Natural killer cell (primary cell): ENCODE results near the gene USH2A. TPM values are rescaled to one million over a fixed set of nuclear protein-coding genes. Genes with fewer than 3 reads are reported as not detected.

ENCODE experiments used
- ATAC-seq, 3 donors: fragments of 150-1000 bp in 2 of 3; fragments of 200-7000 bp in 1 of 3; cut with Tn5 transposase; 1 replicate in 1 of 3; 2 replicates in 2 of 3; pipeline ENCODE4 v1.10.0; 2021; ENCODE audit warnings: mild to moderate bottlenecking in 2 of 3, moderate library complexity in 2 of 3
- DNase-seq, 2 donors: peaks; one replicate each; pipeline versions ENCODE4 v3.0.0 to v3.0.0-alpha.2; 2013 to 2021; ENCODE audit warnings: mixed read lengths in 1 of 2
- H3K27ac ChIP-seq: one replicate; pipeline ENCODE4 v1.5.1; 2013; ENCODE audit warnings: mild to moderate bottlenecking, low read length
- H3K27me3 ChIP-seq: one replicate; pipeline ENCODE4 v1.6.1; 2013; ENCODE audit warnings: low read length; ENCODE audit not compliant: control insufficient read depth, insufficient read depth
- H3K36me3 ChIP-seq: one replicate; pipeline ENCODE4 v1.6.1; 2013; ENCODE audit warnings: low read length; ENCODE audit not compliant: control insufficient read depth, insufficient read depth
- H3K4me1 ChIP-seq: one replicate; pipeline ENCODE4 v1.6.1; 2013; ENCODE audit warnings: low read length; ENCODE audit not compliant: control insufficient read depth, insufficient read depth
- H3K4me3 ChIP-seq: one replicate; pipeline ENCODE4 v1.5.1; 2013; ENCODE audit warnings: low read length
- H3K9me3 ChIP-seq: one replicate; pipeline ENCODE4 v1.6.1; 2013; ENCODE audit warnings: low read length; ENCODE audit not compliant: control insufficient read depth, insufficient read depth
- H3K27ac Mint-ChIP-seq, 2 donors: one replicate each; pipeline ENCODE4 v1.8.0; 2022; ENCODE audit warnings: mild to moderate bottlenecking in 2 of 2, mixed read lengths in 2 of 2, moderate library complexity in 1 of 2
- H3K27me3 Mint-ChIP-seq, 2 donors: one replicate each; pipeline ENCODE4 v1.8.0; 2022; ENCODE audit warnings: low read depth in 2 of 2, mixed read lengths in 2 of 2
- H3K36me3 Mint-ChIP-seq: one replicate; pipeline ENCODE4 v1.8.0; 2022; ENCODE audit warnings: mixed read lengths
- H3K4me1 Mint-ChIP-seq, 2 donors: one replicate each; pipeline ENCODE4 v1.8.0; 2022; ENCODE audit warnings: mixed read lengths in 2 of 2
- H3K4me3 Mint-ChIP-seq: one replicate; pipeline ENCODE4 v1.8.0; 2022; ENCODE audit warnings: mild to moderate bottlenecking, moderate library complexity, mixed read lengths
- H3K9me3 Mint-ChIP-seq, 2 donors: one replicate each; pipeline ENCODE4 v1.8.0; 2022; ENCODE audit warnings: mixed read lengths in 2 of 2
- CTCF ChIP-seq: fragments of 200-600 bp; IDR thresholded peaks from one replicate; pipeline ENCODE4 v1.8.0; 2022; ENCODE audit warnings: antibody characterized with exemption
- WGBS: methylation state at CpG from one replicate; pipeline ENCODE4 v1.1.7; 2013; ENCODE audit warnings: missing lambda C conversion rate; ENCODE audit not compliant: insufficient coverage; 5-methylcytosine and 5-hydroxymethylcytosine counted together
- intact Hi-C: fragments of 100-400 bp; cut with micrococcal nuclease; formaldehyde crosslinking; loops from one replicate; pipeline ENCODE4 v1.14.2; 2022
- total RNA-seq, 4 donors: library from RNA; stranded (reverse); fragments of 120-200 nt in 1 of 4; gene quantifications; one replicate each; pipeline versions ENCODE4 v1.2.3 to v1.2.4, GENCODE V29; 2013 to 2022

The USH2A gene
- not detected for total RNA-seq
- under 0.01 TPM for total RNA-seq (2013)

- no peaks in the 10 kb centered on the region for H3K27me3 Mint-ChIP-seq
- TF ChIP-seq CTCF, result no peak
- WGBS, result 49% methylated on average over 5 of the region's 5 CpGs
Measured at GRCh38 chr1:216422821-216423520, at the start of gene USH2A. Gene USH2A, minus strand, starts transcription at chr1:216423448. Its CDS starts 1,112 bp downstream, at chr1:216422336.

GRCh38 chr1:216466162-216466801 is 43.0 kb upstream of the USH2A start:
- DNase-seq (no peak), ATAC-seq (no peak)
- intact Hi-C loops, result no loop called here
- TF ChIP-seq CTCF, result no peak
- H3K36me3 ChIP-seq, result no peaks in the 10 kb centered on the region
- H3K9me3 ChIP-seq, result peaks cover 2% of the 10 kb centered on the region
- no peak overlapping the region for H3K4me3 ChIP-seq
- Mint-ChIP-seq H3K9me3 (peaks cover 4 to 6% of the 10 kb centered on the region in 2 donors), H3K4me1 (no peaks in the 10 kb centered on the region), H3K4me3 (no peak overlapping the region), H3K27ac (no peak overlapping the region), H3K36me3 (no peaks in the 10 kb centered on the region), H3K27me3 (no peaks in the 10 kb centered on the region)
- no CpG with 5 or more reads among the region's 3 CpGs for WGBS
- H3K4me1 ChIP-seq, result no peaks in the 10 kb centered on the region
- H3K27ac ChIP-seq, result no peak overlapping the region
- no peaks in the 10 kb centered on the region for H3K27me3 ChIP-seq

More at GRCh38 chr1:216422821-216423520, at the start of gene USH2A:
- no peak within 1 kb of the TSS for H3K4me3 Mint-ChIP-seq
- H3K4me1 Mint-ChIP-seq, result no peaks in the 10 kb centered on the region
- no peak within 1 kb of the TSS for H3K27ac Mint-ChIP-seq
- Histone ChIP-seq H3K9me3 (no peaks in the 10 kb centered on the region), H3K36me3 (no peaks in the 10 kb centered on the region), H3K27me3 (no peaks in the 10 kb centered on the region), H3K4me3 (no peak within 1 kb of the TSS), H3K27ac (no peak within 1 kb of the TSS), H3K4me1 (no peaks in the 10 kb centered on the region)
- DNase-seq, result no peak
- H3K36me3 Mint-ChIP-seq, result no peaks in the 10 kb centered on the region
- no peak for ATAC-seq
- peaks cover 2 to 8% of the 10 kb centered on the region in 2 donors for H3K9me3 Mint-ChIP-seq
- intact Hi-C loops, result no loop called here

GRCh38 chr1:216464489-216464888 is 41.2 kb upstream of the USH2A start:
- Mint-ChIP-seq H3K4me1 (no peaks in the 10 kb centered on the region), H3K4me3 (no peak overlapping the region), H3K27ac (no peak overlapping the region), H3K36me3 (peaks cover 6% of the 10 kb centered on the region), H3K27me3 (no peaks in the 10 kb centered on the region), H3K9me3 (peaks cover 7 to 13% of the 10 kb centered on the region in 2 donors)
- H3K27ac ChIP-seq, result no peak overlapping the region
- peaks cover 2% of the 10 kb centered on the region for H3K9me3 ChIP-seq
- TF ChIP-seq CTCF, result no peak
- no CpG with 5 or more reads among the region's 1 CpG for WGBS
- H3K4me1 ChIP-seq, result no peaks in the 10 kb centered on the region
- H3K27me3 ChIP-seq, result no peaks in the 10 kb centered on the region
- DNase-seq (no peak), ATAC-seq (no peak)
- no peaks in the 10 kb centered on the region for H3K36me3 ChIP-seq
- no peak overlapping the region for H3K4me3 ChIP-seq
- intact Hi-C loops, result no loop called here
